Measurements from ENCODE around the gene YPEL3. TPM values are rescaled to one million over a fixed set of nuclear protein-coding genes. Genes with fewer than 3 reads are reported as not detected.

Gene YPEL3
- total and polyA plus RNA-seq, 2 of the 8 experiments (the other 6 are each of a cell fraction or from before 2014, with no cell fraction given), result 40.3 to 53.3 TPM

DNA sequence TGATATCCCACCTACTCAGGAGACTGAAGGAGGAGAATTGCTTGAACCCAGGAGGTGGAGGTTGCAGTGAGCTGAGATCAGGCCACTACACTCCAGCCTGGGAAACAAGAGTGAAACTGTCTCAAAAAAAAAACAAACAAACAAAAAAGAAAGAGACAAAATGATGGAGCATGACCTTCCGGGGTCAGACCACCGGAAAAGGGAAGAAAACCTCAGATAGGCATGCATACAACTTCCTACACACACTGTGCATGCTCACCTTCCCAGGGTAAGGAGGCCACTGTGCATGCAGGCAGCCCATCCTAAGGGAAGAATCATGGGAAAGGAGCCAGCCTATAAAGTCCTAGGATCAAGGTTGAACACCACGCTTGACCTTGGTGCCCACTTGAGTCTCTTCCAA, 36.6 kb upstream of the YPEL3 start (continued):
- TF ChIP-seq, protein P1, sequence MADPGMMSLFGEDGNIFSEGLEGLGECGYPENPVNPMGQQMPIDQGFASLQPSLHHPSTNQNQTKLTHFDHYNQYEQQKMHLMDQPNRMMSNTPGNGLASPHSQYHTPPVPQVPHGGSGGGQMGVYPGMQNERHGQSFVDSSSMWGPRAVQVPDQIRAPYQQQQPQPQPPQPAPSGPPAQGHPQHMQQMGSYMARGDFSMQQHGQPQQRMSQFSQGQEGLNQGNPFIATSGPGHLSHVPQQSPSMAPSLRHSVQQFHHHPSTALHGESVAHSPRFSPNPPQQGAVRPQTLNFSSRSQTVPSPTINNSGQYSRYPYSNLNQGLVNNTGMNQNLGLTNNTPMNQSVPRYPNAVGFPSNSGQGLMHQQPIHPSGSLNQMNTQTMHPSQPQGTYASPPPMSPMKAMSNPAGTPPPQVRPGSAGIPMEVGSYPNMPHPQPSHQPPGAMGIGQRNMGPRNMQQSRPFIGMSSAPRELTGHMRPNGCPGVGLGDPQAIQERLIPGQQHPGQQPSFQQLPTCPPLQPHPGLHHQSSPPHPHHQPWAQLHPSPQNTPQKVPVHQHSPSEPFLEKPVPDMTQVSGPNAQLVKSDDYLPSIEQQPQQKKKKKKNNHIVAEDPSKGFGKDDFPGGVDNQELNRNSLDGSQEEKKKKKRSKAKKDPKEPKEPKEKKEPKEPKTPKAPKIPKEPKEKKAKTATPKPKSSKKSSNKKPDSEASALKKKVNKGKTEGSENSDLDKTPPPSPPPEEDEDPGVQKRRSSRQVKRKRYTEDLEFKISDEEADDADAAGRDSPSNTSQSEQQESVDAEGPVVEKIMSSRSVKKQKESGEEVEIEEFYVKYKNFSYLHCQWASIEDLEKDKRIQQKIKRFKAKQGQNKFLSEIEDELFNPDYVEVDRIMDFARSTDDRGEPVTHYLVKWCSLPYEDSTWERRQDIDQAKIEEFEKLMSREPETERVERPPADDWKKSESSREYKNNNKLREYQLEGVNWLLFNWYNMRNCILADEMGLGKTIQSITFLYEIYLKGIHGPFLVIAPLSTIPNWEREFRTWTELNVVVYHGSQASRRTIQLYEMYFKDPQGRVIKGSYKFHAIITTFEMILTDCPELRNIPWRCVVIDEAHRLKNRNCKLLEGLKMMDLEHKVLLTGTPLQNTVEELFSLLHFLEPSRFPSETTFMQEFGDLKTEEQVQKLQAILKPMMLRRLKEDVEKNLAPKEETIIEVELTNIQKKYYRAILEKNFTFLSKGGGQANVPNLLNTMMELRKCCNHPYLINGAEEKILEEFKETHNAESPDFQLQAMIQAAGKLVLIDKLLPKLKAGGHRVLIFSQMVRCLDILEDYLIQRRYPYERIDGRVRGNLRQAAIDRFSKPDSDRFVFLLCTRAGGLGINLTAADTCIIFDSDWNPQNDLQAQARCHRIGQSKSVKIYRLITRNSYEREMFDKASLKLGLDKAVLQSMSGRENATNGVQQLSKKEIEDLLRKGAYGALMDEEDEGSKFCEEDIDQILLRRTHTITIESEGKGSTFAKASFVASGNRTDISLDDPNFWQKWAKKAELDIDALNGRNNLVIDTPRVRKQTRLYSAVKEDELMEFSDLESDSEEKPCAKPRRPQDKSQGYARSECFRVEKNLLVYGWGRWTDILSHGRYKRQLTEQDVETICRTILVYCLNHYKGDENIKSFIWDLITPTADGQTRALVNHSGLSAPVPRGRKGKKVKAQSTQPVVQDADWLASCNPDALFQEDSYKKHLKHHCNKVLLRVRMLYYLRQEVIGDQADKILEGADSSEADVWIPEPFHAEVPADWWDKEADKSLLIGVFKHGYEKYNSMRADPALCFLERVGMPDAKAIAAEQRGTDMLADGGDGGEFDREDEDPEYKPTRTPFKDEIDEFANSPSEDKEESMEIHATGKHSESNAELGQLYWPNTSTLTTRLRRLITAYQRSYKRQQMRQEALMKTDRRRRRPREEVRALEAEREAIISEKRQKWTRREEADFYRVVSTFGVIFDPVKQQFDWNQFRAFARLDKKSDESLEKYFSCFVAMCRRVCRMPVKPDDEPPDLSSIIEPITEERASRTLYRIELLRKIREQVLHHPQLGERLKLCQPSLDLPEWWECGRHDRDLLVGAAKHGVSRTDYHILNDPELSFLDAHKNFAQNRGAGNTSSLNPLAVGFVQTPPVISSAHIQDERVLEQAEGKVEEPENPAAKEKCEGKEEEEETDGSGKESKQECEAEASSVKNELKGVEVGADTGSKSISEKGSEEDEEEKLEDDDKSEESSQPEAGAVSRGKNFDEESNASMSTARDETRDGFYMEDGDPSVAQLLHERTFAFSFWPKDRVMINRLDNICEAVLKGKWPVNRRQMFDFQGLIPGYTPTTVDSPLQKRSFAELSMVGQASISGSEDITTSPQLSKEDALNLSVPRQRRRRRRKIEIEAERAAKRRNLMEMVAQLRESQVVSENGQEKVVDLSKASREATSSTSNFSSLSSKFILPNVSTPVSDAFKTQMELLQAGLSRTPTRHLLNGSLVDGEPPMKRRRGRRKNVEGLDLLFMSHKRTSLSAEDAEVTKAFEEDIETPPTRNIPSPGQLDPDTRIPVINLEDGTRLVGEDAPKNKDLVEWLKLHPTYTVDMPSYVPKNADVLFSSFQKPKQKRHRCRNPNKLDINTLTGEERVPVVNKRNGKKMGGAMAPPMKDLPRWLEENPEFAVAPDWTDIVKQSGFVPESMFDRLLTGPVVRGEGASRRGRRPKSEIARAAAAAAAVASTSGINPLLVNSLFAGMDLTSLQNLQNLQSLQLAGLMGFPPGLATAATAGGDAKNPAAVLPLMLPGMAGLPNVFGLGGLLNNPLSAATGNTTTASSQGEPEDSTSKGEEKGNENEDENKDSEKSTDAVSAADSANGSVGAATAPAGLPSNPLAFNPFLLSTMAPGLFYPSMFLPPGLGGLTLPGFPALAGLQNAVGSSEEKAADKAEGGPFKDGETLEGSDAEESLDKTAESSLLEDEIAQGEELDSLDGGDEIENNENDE (IDR thresholded peaks at IDR 0.05; ENCODE audit: insufficient replicate concordance, low read length), result no peak
- TF ChIP-seq SUZ12 (IDR thresholded peaks at IDR 0.05; ENCODE audit: low read length), result no peak
- TF ChIP-seq HDAC6 (IDR thresholded peaks at IDR 0.05; ENCODE audit: low read depth, low read length), result no peak
- TF ChIP-seq MAFK (IDR thresholded peaks at IDR 0.05; ENCODE audit: low read depth, low read length), result no peak
- TF ChIP-seq CHD2 (IDR thresholded peaks at IDR 0.05; ENCODE audit: low read length), result no peak
- no peak for TF ChIP-seq SAP30 (IDR thresholded peaks at IDR 0.05; ENCODE audit: insufficient read depth, insufficient replicate concordance, low read length)
